ENCODE measurements around the gene VTI1A.

Gene VTI1A

GRCh38 chr10:112715581-112715980, 268.6 kb downstream of the VTI1A start:
- H3K9me3 ChIP-seq (ENCODE audit: insufficient read depth, low read depth, low read length): no peaks in the 10 kb centered on the region
- H3K9me2 ChIP-seq (replicated peaks; ENCODE audit: low read depth, low read length): no peaks in the 10 kb centered on the region
- no peak for TF ChIP-seq EZH2phosphoT487 (IDR thresholded peaks at IDR 0.05; ENCODE audit: borderline replicate concordance)
- TF ChIP-seq CTCF (conservative IDR thresholded peaks at IDR 0.05; ENCODE audit: low read length): no peak
- H3K36me3 ChIP-seq (ENCODE audit: insufficient read depth, low read length): no peaks in the 10 kb centered on the region
- H3K4me2 ChIP-seq (ENCODE audit: low read depth, low read length, poor library complexity, severe bottlenecking): no peak overlapping the region
- H2AFZ ChIP-seq (ENCODE audit: low read length): no peak overlapping the region
- no peaks in the 10 kb centered on the region for H3K27me3 ChIP-seq (ENCODE audit: insufficient read depth, low read length, poor library complexity, severe bottlenecking)
- H3K79me2 ChIP-seq (ENCODE audit: insufficient read depth, low read length): no peaks in the 10 kb centered on the region
- no peaks in the 10 kb centered on the region for H3K4me1 ChIP-seq (ENCODE audit: insufficient read depth, low read length, poor library complexity, severe bottlenecking)
- H3K4me3 ChIP-seq (ENCODE audit: low read length, poor library complexity, severe bottlenecking): no peak overlapping the region
- H4K20me1 ChIP-seq (ENCODE audit: insufficient read depth, low read length, poor library complexity, severe bottlenecking): no peaks in the 10 kb centered on the region
- H3K9ac ChIP-seq (ENCODE audit: low read depth, low read length, poor library complexity, severe bottlenecking): no peak overlapping the region
- H3F3A ChIP-seq (ENCODE audit: low read depth): no peaks in the 10 kb centered on the region

- Histone ChIP-seq H3F3A (ENCODE audit: low read depth) (no peaks in the 10 kb centered on the region), H3K4me3 (ENCODE audit: low read length, poor library complexity, severe bottlenecking) (no peak overlapping the region), H3K27me3 (ENCODE audit: insufficient read depth, low read length, poor library complexity, severe bottlenecking) (no peaks in the 10 kb centered on the region), H3K9me2 (replicated peaks; ENCODE audit: low read depth, low read length) (no peaks in the 10 kb centered on the region), H3K36me3 (ENCODE audit: insufficient read depth, low read length) (no peaks in the 10 kb centered on the region), H3K9me3 (ENCODE audit: insufficient read depth, low read depth, low read length) (no peaks in the 10 kb centered on the region), H3K79me2 (ENCODE audit: insufficient read depth, low read length) (no peaks in the 10 kb centered on the region), H2AFZ (ENCODE audit: low read length) (no peak overlapping the region), H3K4me1 (ENCODE audit: insufficient read depth, low read length, poor library complexity, severe bottlenecking) (no peaks in the 10 kb centered on the region), H3K4me2 (ENCODE audit: low read depth, low read length, poor library complexity, severe bottlenecking) (no peak overlapping the region), H3K9ac (ENCODE audit: low read depth, low read length, poor library complexity, severe bottlenecking) (no peak overlapping the region), H4K20me1 (ENCODE audit: insufficient read depth, low read length, poor library complexity, severe bottlenecking) (no peaks in the 10 kb centered on the region)
- TF ChIP-seq CTCF (conservative IDR thresholded peaks at IDR 0.05; ENCODE audit: low read length) (no peak), EZH2phosphoT487 (IDR thresholded peaks at IDR 0.05; ENCODE audit: borderline replicate concordance) (no peak)
Measured at GRCh38 chr10:112716076-112716475, 269.1 kb downstream of the VTI1A start.

- Histone ChIP-seq H3K79me2 (ENCODE audit: insufficient read depth, low read length) (no peaks in the 10 kb centered on the region), H4K20me1 (ENCODE audit: insufficient read depth, low read length, poor library complexity, severe bottlenecking) (no peaks in the 10 kb centered on the region), H3K27me3 (ENCODE audit: insufficient read depth, low read length, poor library complexity, severe bottlenecking) (no peaks in the 10 kb centered on the region), H3K4me1 (ENCODE audit: insufficient read depth, low read length, poor library complexity, severe bottlenecking) (no peaks in the 10 kb centered on the region), H3K4me3 (ENCODE audit: low read length, poor library complexity, severe bottlenecking) (no peak overlapping the region), H3F3A (ENCODE audit: low read depth) (no peaks in the 10 kb centered on the region), H3K36me3 (ENCODE audit: insufficient read depth, low read length) (no peaks in the 10 kb centered on the region), H3K9me3 (ENCODE audit: insufficient read depth, low read depth, low read length) (no peaks in the 10 kb centered on the region), H2AFZ (ENCODE audit: low read length) (no peak overlapping the region), H3K4me2 (ENCODE audit: low read depth, low read length, poor library complexity, severe bottlenecking) (no peak overlapping the region), H3K9me2 (replicated peaks; ENCODE audit: low read depth, low read length) (no peaks in the 10 kb centered on the region), H3K9ac (ENCODE audit: low read depth, low read length, poor library complexity, severe bottlenecking) (no peak overlapping the region)
- TF ChIP-seq EZH2phosphoT487 (IDR thresholded peaks at IDR 0.05; ENCODE audit: borderline replicate concordance) (no peak), CTCF (conservative IDR thresholded peaks at IDR 0.05; ENCODE audit: low read length) (no peak)
Measured at GRCh38 chr10:112716924-112717413, 270.0 kb downstream of the VTI1A start.

Measured in Loucy (cell line).